A549 (cell line): ENCODE results near the gene ZDHHC11B. TPM values are rescaled to one million over a fixed set of nuclear protein-coding genes. Genes with fewer than 3 reads are reported as not detected.
"Not testable (repeated sequence)": the region's sequence is repeated elsewhere in the genome, so short reads cannot be mapped to it uniquely, and the experiment has no call there.

Experiments used
- ATAC-seq, 2 experiments: fragments of 200-7000 bp in 1 of 2; fragments of >200 bp in 1 of 2; cut with Nextera tagmentation in 1 of 2; cut with Tn5 transposase in 1 of 2; 3 replicates each; pipeline versions ENCODE4 v1.8.0 to v1.9.1; 2018 to 2020; ENCODE audit warnings: mild to moderate bottlenecking in 1 of 2, moderate library complexity in 1 of 2
- CTCF ChIA-PET: fragments of 300-600 bp; sonication (Branson Sonifier 250); formaldehyde crosslinking; extraction: SDS; loops from one replicate; lab custom pipeline; 2021; ENCODE audit warnings: antibody characterized with exemption, inconsistent platforms; lab: Yijun Ruan, JAX
- POLR2A ChIA-PET: fragments of 350-600 bp; formaldehyde crosslinking; extraction: SDS; loops from one replicate; lab custom pipeline; 2021; ENCODE audit warnings: antibody characterized with exemption, inconsistent platforms; lab: Yijun Ruan, JAX
- DNase-seq, 2 experiments: peaks; one replicate each; pipeline versions ENCODE4 v3.0.0 to v3.0.0-alpha.2; 2011 to 2016; ENCODE audit warnings: low read depth in 1 of 2, low spot score in 1 of 2
- FAIRE-seq: peaks from 2 replicates; lab custom pipeline; 2011; peaks lifted over from hg19 to GRCh38; lab: Jason Lieb, UNC
- H3K27ac ChIP-seq, 2 experiments: fragments of >200 bp; sonication (Bioruptor Twin); formaldehyde crosslinking; 3 replicates each; pipeline ENCODE4 v1.5.1; 2016 to 2017
- H3K4me1 ChIP-seq: fragments of >200 bp; sonication (Bioruptor Twin); formaldehyde crosslinking; 3 replicates; pipeline ENCODE4 v1.6.1; 2016
- H3K4me2 ChIP-seq: fragments of >200 bp; sonication (Bioruptor Twin); formaldehyde crosslinking; 3 replicates; pipeline ENCODE4 v1.6.1; 2016
- H3K4me3 ChIP-seq: fragments of >200 bp; sonication (Bioruptor Twin); formaldehyde crosslinking; 3 replicates; pipeline ENCODE4 v1.5.1; 2016
- H3K9me3 ChIP-seq: fragments of >200 bp; sonication (Bioruptor Twin); formaldehyde crosslinking; 3 replicates; pipeline ENCODE4 v1.6.1; 2016
- EHF ChIP-seq: fragments of 250-450 bp; sonication (Bioruptor Pico); IDR thresholded peaks from 2 replicates; pipeline ENCODE4 v1.5.0; 2020; ENCODE audit warnings: mild to moderate bottlenecking
- EP300 ChIP-seq, 2 experiments: fragments of >200 bp; sonication (Bioruptor Twin); formaldehyde crosslinking; IDR thresholded peaks; 2 replicates in 1 of 2; 3 replicates in 1 of 2; pipeline ENCODE4 v1.6.1; 2016 to 2017
- GATA3 ChIP-seq: IDR thresholded peaks from 2 replicates; pipeline ENCODE4 v1.6.1; 2012; ENCODE audit warnings: borderline replicate concordance
- HES2 ChIP-seq: fragments of >200 bp; sonication (Bioruptor Twin); formaldehyde crosslinking; IDR thresholded peaks from 2 replicates; pipeline ENCODE4 v1.6.1; 2016
- HOXB5 ChIP-seq: fragments of 250-450 bp; sonication (Bioruptor Pico); IDR thresholded peaks from 2 replicates; pipeline ENCODE4 v1.5.0; 2020; ENCODE audit warnings: mild to moderate bottlenecking, moderate library complexity
- NFE2L2 ChIP-seq: fragments of 150-350 bp; conservative IDR thresholded peaks from 2 replicates; pipeline ENCODE4 v1.6.1; 2014; ENCODE audit warnings: low read length
- PHF8 ChIP-seq: fragments of 200-600 bp; sonication (generic); IDR thresholded peaks from 2 replicates; pipeline ENCODE4 v1.6.1; 2016; ENCODE audit warnings: low read depth, mild to moderate bottlenecking, antibody characterized with exemption, moderate library complexity, borderline replicate concordance
- POLR2A ChIP-seq: IDR thresholded peaks from 2 replicates; pipeline ENCODE4 v1.6.1; 2012; ENCODE audit warnings: mild to moderate bottlenecking, low read length
- RARB ChIP-seq: fragments of 250-450 bp; sonication (Bioruptor Pico); IDR thresholded peaks from 2 replicates; pipeline ENCODE4 v1.8.0; 2021; ENCODE audit warnings: mild to moderate bottlenecking, moderate library complexity
- REST ChIP-seq: fragments of 200-600 bp; sonication (generic); IDR thresholded peaks from 2 replicates; pipeline ENCODE4 v1.6.1; 2016; ENCODE audit warnings: antibody characterized with exemption, mild to moderate bottlenecking, moderate library complexity
- SREBF2 ChIP-seq: fragments of 450-650 bp; IDR thresholded peaks from 2 replicates; pipeline ENCODE4 v1.6.1; 2014; ENCODE audit warnings: mild to moderate bottlenecking, moderate library complexity
- ZC3H11A ChIP-seq: fragments of 450-650 bp; IDR thresholded peaks from 2 replicates; pipeline ENCODE4 v1.6.1; 2014; ENCODE audit warnings: antibody characterized with exemption, mild to moderate bottlenecking
- ZSCAN20 ChIP-seq: fragments of 250-450 bp; sonication (Bioruptor Pico); IDR thresholded peaks from 2 replicates; pipeline ENCODE4 v1.8.0; 2022; ENCODE audit warnings: mild to moderate bottlenecking, moderate library complexity
- WGBS: methylation state at CpG from one replicate; pipeline ENCODE4 v1.1.6; 2017; ENCODE audit errors: missing lambda C conversion rate; 5-methylcytosine and 5-hydroxymethylcytosine counted together
- polyA minus RNA-seq: library from RNA; depleted of rRNA, polyadenylated mRNA; stranded (reverse); fragments of >200 nt; gene quantifications from 2 replicates; pipeline ENCODE4 v1.2.3, GENCODE V29; 2011; rRNA and poly(A)+ RNA removed
- polyA plus RNA-seq, 4 experiments: library from polyadenylated mRNA; depleted of rRNA in 3 of 4; stranded (reverse); fragments of >200 nt; fragmentation: RNase III in 1 of 4; extraction: RNeasy Plus Mini Kit Qiagen cat#74134 plus additional on column Dnase treatment in 1 of 4; gene quantifications; 2 replicates in 3 of 4; 3 replicates in 1 of 4; pipeline ENCODE4 v1.2.3, GENCODE V29; 2011 to 2017
- TF ChIP-seq, protein P1 (sequence below): IDR thresholded peaks from 2 replicates; pipeline ENCODE4 v1.6.1; 2012; ENCODE audit warnings: low read depth, borderline replicate concordance
- TF ChIP-seq, protein P2 (sequence below): IDR thresholded peaks from 2 replicates; pipeline ENCODE4 v1.6.1; 2012

Gene ZDHHC11B
- polyA plus RNA-seq (2011; rRNA removed), result 0.18 and 0.70 TPM in 2 replicates
- 0.08 and 0.20 TPM in 2 replicates for polyA plus RNA-seq (2012; cell fraction: cytosol; rRNA removed)
- 1.3 and 2.6 TPM in 2 replicates for polyA plus RNA-seq (2012; cell fraction: nucleus; rRNA removed)
- 0.97 to 1.4 TPM (median 1.0 TPM) in 3 replicates for polyA plus RNA-seq (2017; fragmentation: RNase III; extraction: RNeasy Plus Mini Kit Qiagen cat#74134 plus additional on column Dnase treatment)
- 1.5 and 3.6 TPM in 2 replicates for polyA minus RNA-seq

- peak; percentile 78 to 86 for DNase-seq
- TF ChIP-seq PHF8 (peak; percentile 52; the same call in 1 of the 2 replicates), POLR2A (peak; percentile 61)
- TF ChIP-seq, protein P1, sequence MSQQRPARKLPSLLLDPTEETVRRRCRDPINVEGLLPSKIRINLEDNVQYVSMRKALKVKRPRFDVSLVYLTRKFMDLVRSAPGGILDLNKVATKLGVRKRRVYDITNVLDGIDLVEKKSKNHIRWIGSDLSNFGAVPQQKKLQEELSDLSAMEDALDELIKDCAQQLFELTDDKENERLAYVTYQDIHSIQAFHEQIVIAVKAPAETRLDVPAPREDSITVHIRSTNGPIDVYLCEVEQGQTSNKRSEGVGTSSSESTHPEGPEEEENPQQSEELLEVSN, result peak; percentile 29; the same call in 1 of the 2 replicates
- TF ChIP-seq, all 56 proteins: peak for 3; not testable (repeated sequence) for 53
- H3K9me3 ChIP-seq, POLR2A ChIA-PET, FAIRE-seq, H3K4me1 ChIP-seq, CTCF ChIA-PET: not testable (repeated sequence)
- peak within 1 kb of the TSS; percentile 75 to 86; a peak in 5 of 6 replicates for H3K27ac ChIP-seq
- H3K4me3 ChIP-seq, result peak within 1 kb of the TSS; percentile 70
- WGBS, result 0% methylated on average over 12 of the region's 101 CpGs
- ATAC-seq, result peak; percentile 61 to 84
- peak within 1 kb of the TSS; percentile 98 for H3K4me2 ChIP-seq
Measured at GRCh38 chr5:784428-785177, at the start of gene ZDHHC11B. ZDHHC11B (minus strand) TSS chr5:784729; CDS start chr5:766919, 17,810 bp downstream.

DNA sequence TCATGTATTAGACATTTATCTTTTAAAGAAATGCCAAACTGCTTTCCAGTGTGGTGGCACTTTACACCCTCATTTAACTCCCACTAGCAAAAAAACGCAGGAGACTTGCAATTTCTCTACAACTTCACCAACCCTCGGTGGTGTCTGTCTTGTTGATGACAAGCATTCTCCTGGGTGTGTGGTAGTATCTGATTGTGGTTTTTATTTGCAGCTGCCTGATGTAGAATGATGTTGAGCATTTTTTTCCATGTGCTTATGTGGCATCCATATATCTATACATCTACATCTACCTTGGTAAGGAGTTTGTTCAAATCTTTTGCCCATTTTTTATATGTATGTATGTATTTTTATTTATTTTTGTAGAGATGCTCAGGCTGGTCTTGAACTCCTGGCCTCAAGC lies 49.5 kb upstream of the ZDHHC11B start:
- H3K27ac ChIP-seq, CTCF ChIA-PET, POLR2A ChIA-PET, H3K4me3 ChIP-seq, H3K4me1 ChIP-seq, ATAC-seq, FAIRE-seq, H3K9me3 ChIP-seq, DNase-seq, H3K4me2 ChIP-seq: not testable (repeated sequence)
- WGBS, result 51% methylated on average over 2 of the region's 2 CpGs

DNA sequence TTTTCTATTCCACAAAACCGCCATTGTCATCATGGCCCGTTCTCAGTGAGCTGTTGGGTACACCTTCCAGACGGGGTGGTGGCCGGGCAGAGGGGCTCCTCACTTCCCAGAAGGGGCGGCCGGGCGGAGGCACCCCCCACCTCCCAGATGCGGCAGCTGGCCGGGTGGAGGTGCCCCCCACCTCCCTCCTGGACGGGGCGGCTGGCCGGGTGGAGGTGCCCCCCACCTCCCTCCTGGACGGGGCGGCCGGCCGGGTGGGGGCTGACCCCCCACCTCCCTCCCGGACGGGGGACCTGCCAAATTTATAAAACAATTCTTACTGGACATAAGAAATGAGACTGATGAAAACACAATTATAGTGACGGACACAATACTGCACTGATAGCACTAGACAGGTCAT lies 43.7 kb upstream of the ZDHHC11B start:
- FAIRE-seq, H3K9me3 ChIP-seq, POLR2A ChIA-PET, H3K4me1 ChIP-seq, DNase-seq, H3K4me2 ChIP-seq, H3K4me3 ChIP-seq, H3K27ac ChIP-seq, ATAC-seq, CTCF ChIA-PET: not testable (repeated sequence)
- WGBS, result 98% methylated on average over 10 of the region's 19 CpGs

DNA sequence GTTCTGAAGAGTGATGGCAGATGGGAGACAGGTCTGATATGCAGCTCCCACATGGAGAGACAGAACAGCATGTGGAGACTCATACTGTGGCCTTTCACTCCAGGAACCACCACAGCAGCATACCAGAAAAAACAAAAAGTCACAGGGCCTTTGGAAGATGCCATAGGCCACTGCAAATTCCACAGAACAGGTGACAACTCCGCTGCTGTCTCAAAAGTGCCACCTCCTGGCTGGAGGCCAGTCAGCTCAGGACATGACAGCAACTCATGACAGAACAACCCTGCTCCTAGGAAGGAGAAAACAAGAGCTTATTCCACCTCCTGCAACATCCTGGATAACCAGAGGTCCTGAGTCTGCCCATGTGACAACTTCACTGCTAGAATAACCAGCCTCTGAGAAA lies 41.0 kb upstream of the ZDHHC11B start:
- H3K27ac ChIP-seq, CTCF ChIA-PET, H3K4me1 ChIP-seq, FAIRE-seq, ATAC-seq, H3K4me3 ChIP-seq, H3K9me3 ChIP-seq, DNase-seq, POLR2A ChIA-PET, H3K4me2 ChIP-seq: not testable (repeated sequence)
- 56% methylated on average over 1 of the region's 1 CpG for WGBS

- Histone ChIP-seq H3K4me1 (no peaks in the 10 kb centered on the region), H3K4me2 (no peak overlapping the region), H3K27ac (no peak overlapping the region), H3K4me3 (no peak overlapping the region), H3K9me3 (no peaks in the 10 kb centered on the region)
- FAIRE-seq (no peak), DNase-seq (no peak), ATAC-seq (no peak)
- TF ChIP-seq HES2 (no peak), ZSCAN20 (CRISPR knock-in tag) (no peak)
- POLR2A ChIA-PET, result no interaction called here
- CTCF ChIA-PET, result no interaction called here
- WGBS, result 87% methylated on average over 8 of the region's 8 CpGs
Measured at GRCh38 chr5:821504-821903, 37.0 kb upstream of the ZDHHC11B start.

GRCh38 chr5:820245-820644 lies 35.7 kb upstream of the ZDHHC11B start:
- no peak overlapping the region for H3K27ac ChIP-seq
- DNase-seq (no peak), ATAC-seq (no peak), FAIRE-seq (no peak)
- no peaks in the 10 kb centered on the region for H3K9me3 ChIP-seq
- 67% methylated on average over 2 of the region's 3 CpGs for WGBS
- ChIA-PET POLR2A (no interaction called here), CTCF (no interaction called here)
- H3K4me2 ChIP-seq, result no peak overlapping the region
- H3K4me1 ChIP-seq, result no peaks in the 10 kb centered on the region
- no peak overlapping the region for H3K4me3 ChIP-seq
- TF ChIP-seq HOXB5 (CRISPR knock-in tag), result no peak
- TF ChIP-seq ZC3H11A, result no peak
- TF ChIP-seq SREBF2, result no peak
- TF ChIP-seq RARB (CRISPR knock-in tag), result no peak
- no peak for TF ChIP-seq HES2
- TF ChIP-seq, protein P2, sequence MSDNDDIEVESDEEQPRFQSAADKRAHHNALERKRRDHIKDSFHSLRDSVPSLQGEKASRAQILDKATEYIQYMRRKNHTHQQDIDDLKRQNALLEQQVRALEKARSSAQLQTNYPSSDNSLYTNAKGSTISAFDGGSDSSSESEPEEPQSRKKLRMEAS, result no peak
- no peak for TF ChIP-seq EP300 (IDR thresholded peaks at IDR 0.05)
- no peak for TF ChIP-seq NFE2L2
- TF ChIP-seq GATA3, result no peak
- no peak for TF ChIP-seq EHF (CRISPR knock-in tag)
- no peak for TF ChIP-seq REST
